ENCODE measurements around the gene ATXN10.
"Not testable (repeated sequence)": the region's sequence is repeated elsewhere in the genome, so short reads cannot be mapped to it uniquely, and the experiment has no call there.

Gene ATXN10

GRCh38 chr22:45650721-45651120, 20.9 kb upstream of the ATXN10 start:
- ChIA-PET POLR2A (no interaction called here), CTCF (interaction anchor here (1.4 kb wide), 1 partner anchor 11 kb away, joined by 4 read pairs; no protein-coding TSS in a partner anchor)
- TF ChIP-seq, protein P1, sequence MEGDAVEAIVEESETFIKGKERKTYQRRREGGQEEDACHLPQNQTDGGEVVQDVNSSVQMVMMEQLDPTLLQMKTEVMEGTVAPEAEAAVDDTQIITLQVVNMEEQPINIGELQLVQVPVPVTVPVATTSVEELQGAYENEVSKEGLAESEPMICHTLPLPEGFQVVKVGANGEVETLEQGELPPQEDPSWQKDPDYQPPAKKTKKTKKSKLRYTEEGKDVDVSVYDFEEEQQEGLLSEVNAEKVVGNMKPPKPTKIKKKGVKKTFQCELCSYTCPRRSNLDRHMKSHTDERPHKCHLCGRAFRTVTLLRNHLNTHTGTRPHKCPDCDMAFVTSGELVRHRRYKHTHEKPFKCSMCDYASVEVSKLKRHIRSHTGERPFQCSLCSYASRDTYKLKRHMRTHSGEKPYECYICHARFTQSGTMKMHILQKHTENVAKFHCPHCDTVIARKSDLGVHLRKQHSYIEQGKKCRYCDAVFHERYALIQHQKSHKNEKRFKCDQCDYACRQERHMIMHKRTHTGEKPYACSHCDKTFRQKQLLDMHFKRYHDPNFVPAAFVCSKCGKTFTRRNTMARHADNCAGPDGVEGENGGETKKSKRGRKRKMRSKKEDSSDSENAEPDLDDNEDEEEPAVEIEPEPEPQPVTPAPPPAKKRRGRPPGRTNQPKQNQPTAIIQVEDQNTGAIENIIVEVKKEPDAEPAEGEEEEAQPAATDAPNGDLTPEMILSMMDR (IDR thresholded peaks at IDR 0.05; ENCODE audit: control extremely low read depth, extremely low read depth, low read depth, missing control alignments): no peak
- DNase-seq (ENCODE audit: extremely low spot score): no peak

DNA sequence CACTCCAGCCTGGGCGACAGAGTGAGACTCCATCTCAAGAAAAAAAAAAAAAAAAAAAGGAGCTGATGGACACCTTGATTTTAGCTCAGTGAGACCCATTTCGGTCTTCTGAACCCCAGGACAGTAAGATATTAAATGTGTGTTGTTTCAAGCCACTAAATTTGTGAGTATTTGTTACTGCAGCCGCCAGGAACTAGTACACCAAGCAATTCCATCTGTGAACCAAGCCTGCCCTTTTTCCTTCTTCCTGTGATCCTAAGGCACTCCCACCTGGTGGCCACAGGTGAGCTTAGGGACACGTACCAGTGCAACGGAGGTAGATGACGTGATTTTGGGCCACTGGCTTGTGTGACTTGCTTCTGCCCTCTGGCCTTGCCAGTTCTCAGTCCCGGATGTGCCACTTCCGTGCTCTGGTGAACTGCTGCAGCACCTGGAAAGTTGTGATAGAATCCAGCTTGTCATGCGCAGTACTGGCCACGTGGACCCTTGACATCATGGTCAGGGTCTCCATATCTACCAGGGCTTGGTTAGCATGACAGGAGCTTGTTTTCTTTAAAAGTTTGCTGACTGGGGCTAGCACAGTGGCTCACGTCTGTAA, 19.6 kb upstream of the ATXN10 start:
- DNase-seq (ENCODE audit: extremely low spot score): no peak
- TF ChIP-seq, protein P1 (IDR thresholded peaks at IDR 0.05; ENCODE audit: control extremely low read depth, extremely low read depth, low read depth, missing control alignments): no peak
- ChIA-PET POLR2A (no interaction called here), CTCF (interaction anchor here (0.6 to 1.0 kb wide), 2 partner anchors 8 to 13 kb away, joined by 3 read pairs; no protein-coding TSS in a partner anchor)

- DNase-seq (ENCODE audit: extremely low spot score): no peak
- CTCF ChIA-PET: interaction anchor here (1.4 to 2.9 kb wide), 2 partner anchors 9 to 11 kb away, joined by 6 to 10 read pairs; no protein-coding TSS in a partner anchor
- TF ChIP-seq, protein P1 (IDR thresholded peaks at IDR 0.05; ENCODE audit: control extremely low read depth, extremely low read depth, low read depth, missing control alignments): no peak
- POLR2A ChIA-PET: no interaction called here
These were observed 15.1 kb upstream of the ATXN10 start for GRCh38 chr22:45656577-45656976.

DNA sequence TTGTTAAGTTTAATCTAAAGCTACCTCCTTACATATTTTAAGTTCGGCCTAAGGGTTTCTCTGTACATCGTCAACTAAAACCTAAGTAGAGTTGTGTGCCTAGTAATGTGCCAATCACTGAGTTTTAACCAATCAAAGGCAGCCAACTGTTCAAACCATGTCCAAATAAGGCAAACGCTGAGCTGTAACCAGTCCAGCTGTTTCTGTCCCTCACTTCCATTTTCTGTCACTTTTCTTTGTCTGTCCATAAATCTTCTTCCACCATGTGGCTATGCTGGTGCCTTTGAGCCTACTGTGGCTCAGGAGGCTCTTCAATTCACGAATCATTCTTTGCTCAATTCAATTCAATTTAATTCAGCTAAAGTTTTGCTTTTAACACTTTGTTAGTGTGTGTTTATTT, 13.9 kb upstream of the ATXN10 start:
- POLR2A ChIA-PET: no interaction called here
- no peak for DNase-seq (ENCODE audit: extremely low spot score)
- CTCF ChIA-PET: interaction anchor here (1.0 to 2.9 kb wide), 5 partner anchors 8 to 355 kb away, joined by 3 to 10 read pairs (median 5); no protein-coding TSS in a partner anchor
- TF ChIP-seq, protein P1 (IDR thresholded peaks at IDR 0.05; ENCODE audit: control extremely low read depth, extremely low read depth, low read depth, missing control alignments): no peak

DNA sequence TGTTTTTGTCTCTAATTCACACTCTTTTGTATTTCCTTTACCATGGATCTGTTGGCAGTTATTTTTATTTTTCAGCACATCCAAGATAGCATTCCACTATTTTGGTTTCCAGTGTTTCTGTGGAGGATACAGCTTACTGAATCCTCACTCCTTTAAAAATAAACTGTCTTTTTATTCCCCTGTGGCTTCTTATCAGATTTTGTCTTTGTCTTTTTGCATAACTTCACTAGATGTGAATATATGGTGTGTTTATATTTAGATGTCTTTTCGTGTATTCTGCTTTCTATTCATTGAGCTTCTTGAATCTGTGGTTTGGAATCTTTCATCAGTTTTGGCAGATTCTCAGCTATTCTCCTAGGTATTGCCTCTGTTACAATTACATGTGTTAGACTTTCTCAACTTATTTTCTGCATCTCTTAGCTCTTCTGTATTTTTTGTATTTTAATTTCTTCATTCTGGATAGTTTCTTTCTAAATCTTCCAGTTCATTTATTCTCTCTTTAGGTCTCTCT, 7.4 kb upstream of the ATXN10 start:
- DNase-seq (ENCODE audit: extremely low spot score): no peak
- ChIA-PET CTCF (interaction anchor here (1.1 to 4.4 kb wide), 4 partner anchors 9 to 342 kb away, joined by 3 to 16 read pairs (median 4); no protein-coding TSS in a partner anchor), POLR2A (no interaction called here)
- TF ChIP-seq, protein P1 (IDR thresholded peaks at IDR 0.05; ENCODE audit: control extremely low read depth, extremely low read depth, low read depth, missing control alignments): no peak

GRCh38 chr22:45667486-45667885, 4.1 kb upstream of the ATXN10 start:
- no peak for DNase-seq (ENCODE audit: extremely low spot score)
- POLR2A ChIA-PET: no interaction called here
- CTCF ChIA-PET: interaction anchor here (2.7 kb wide), 1 partner anchor 197 kb away, joined by 11 read pairs; no protein-coding TSS in a partner anchor

GRCh38 chr22:45670363-45670762, 1.3 kb upstream of the ATXN10 start:
- CTCF ChIA-PET: interaction anchor here (0.8 kb wide), 1 partner anchor 15 kb away, joined by 3 read pairs; no protein-coding TSS in a partner anchor
- DNase-seq (ENCODE audit: extremely low spot score); POLR2A ChIA-PET: not testable (repeated sequence)

More at GRCh38 chr22:45667486-45667885, 4.1 kb upstream of the ATXN10 start:
- TF ChIP-seq, protein P1 (IDR thresholded peaks at IDR 0.05; ENCODE audit: control extremely low read depth, extremely low read depth, low read depth, missing control alignments): no peak

Measured in GM10248 (cell line).